NCI-H2081 (cell line): ENCODE data around the gene TAF9B.
A peak's percentile ranks its signal among the peaks of the same experiment; 100 is the strongest.
"Not testable (repeated sequence)": the region's sequence is repeated elsewhere in the genome, so short reads cannot be mapped to it uniquely, and the experiment has no call there.

Experiments
- DNase-seq, 2 experiments: peaks; one replicate each; lab custom pipeline; 2025; lab: John Stamatoyannopoulos, UW

Gene TAF9B

GRCh38 chrX:78116365-78116764 is 23.1 kb downstream of the TAF9B start:
- no peak for DNase-seq

- no peak for DNase-seq
Measured at GRCh38 chrX:78111140-78111931, 28.1 kb downstream of the TAF9B start.

GRCh38 chrX:78109458-78109857 is 30.0 kb downstream of the TAF9B start:
- DNase-seq: no peak

GRCh38 chrX:78106651-78106986 is 32.8 kb downstream of the TAF9B start:
- no peak for DNase-seq

GRCh38 chrX:78105944-78106650 is 33.4 kb downstream of the TAF9B start:
- no peak for DNase-seq

GRCh38 chrX:78104447-78105176 is 34.8 kb downstream of the TAF9B start:
- DNase-seq: peak; percentile 36 to 63

- peak; percentile 93 to 96 for DNase-seq
Measured at GRCh38 chrX:78103623-78104446, 35.6 kb downstream of the TAF9B start, which contains the start of gene PGK1. Gene PGK1, plus strand, starts transcription at chrX:78104248. Its CDS starts 93 bp downstream, at chrX:78104341.

GRCh38 chrX:78103001-78103622 is 36.3 kb downstream of the TAF9B start:
- no peak for DNase-seq

- DNase-seq: no peak
Measured at GRCh38 chrX:78102091-78102490, 37.4 kb downstream of the TAF9B start.

GRCh38 chrX:78098108-78098507 is 41.3 kb downstream of the TAF9B start:
- no peak for DNase-seq

GRCh38 chrX:78092296-78092695 is 47.2 kb downstream of the TAF9B start:
- DNase-seq: no peak

- DNase-seq: not testable (repeated sequence)
Measured at GRCh38 chrX:78081413-78081812, 58.0 kb downstream of the TAF9B start.
